Psoas muscle (tissue), 8 donors: ENCODE measurements around the gene MRPL36. TPM values are rescaled to one million over a fixed set of nuclear protein-coding genes. Genes with fewer than 3 reads are reported as not detected.
A peak's percentile ranks its signal among the peaks of the same experiment; 100 is the strongest.

Experiments used
- ATAC-seq, 4 donors: fragments of 200-7000 bp; cut with Tn5 transposase; one replicate each; pipeline ENCODE4 v1.9.1; 2020; ENCODE audit warnings: moderate library complexity in 3 of 4, mild to moderate bottlenecking in 2 of 4
- DNase-seq, 2 donors: peaks; one replicate each; pipeline ENCODE4 v3.0.0-alpha.2; 2020
- H3K27ac ChIP-seq: fragments of 200-600 bp; one replicate; pipeline ENCODE4 v1.8.0; 2022
- H3K27me3 ChIP-seq, 3 donors: fragments of 200-600 bp in 1 of 3; one replicate each; pipeline versions ENCODE4 v1.6.1 to v1.8.0; 2013 to 2022; ENCODE audit warnings: low read length in 2 of 3, mild to moderate bottlenecking in 2 of 3, moderate library complexity in 1 of 3; ENCODE audit not compliant: insufficient read depth in 3 of 3
- H3K36me3 ChIP-seq, 2 donors: fragments of 200-600 bp in 1 of 2; one replicate each; pipeline versions ENCODE4 v1.6.1 to v1.8.0; 2013 to 2022; ENCODE audit warnings: low read depth in 1 of 2, mild to moderate bottlenecking in 1 of 2, moderate library complexity in 1 of 2; ENCODE audit not compliant: insufficient read depth in 1 of 2
- H3K4me1 ChIP-seq: fragments of 200-600 bp; one replicate; pipeline ENCODE4 v1.8.0; 2022
- H3K4me3 ChIP-seq: fragments of 200-600 bp; one replicate; pipeline ENCODE4 v1.8.0; 2022; ENCODE audit warnings: mild to moderate bottlenecking
- H3K9me3 ChIP-seq: fragments of 200-600 bp; one replicate; pipeline ENCODE4 v1.8.0; 2022
- CTCF ChIP-seq: fragments of 200-600 bp; IDR thresholded peaks from one replicate; pipeline ENCODE4 v1.8.0; 2022; ENCODE audit warnings: antibody characterized with exemption
- WGBS, 3 donors: extraction: QIAGEN DNeasy Blood & Tissue Kit; methylation state at CpG; one replicate each; pipeline versions ENCODE4 v1.1.6 to v1.1.7; 2013; 5-methylcytosine and 5-hydroxymethylcytosine counted together
- intact Hi-C, 2 donors: fragments of 100-400 bp; cut with DNase I; formaldehyde crosslinking; loops; one replicate each; pipeline versions ENCODE4 v1.11.0 to v1.14.2; 2022
- polyA plus RNA-seq, 3 donors: library from polyadenylated mRNA; stranded (reverse); fragments of 200-250 nt; gene quantifications; one replicate each; pipeline ENCODE4 v1.2.3, GENCODE V29; 2013
- total RNA-seq, 4 donors: library from RNA; stranded (reverse); fragmentation: NEBNext Ultra II Directional in 2 of 4; extraction: Animal tissue kit (Norgen Biotek cat#: 25700) in 2 of 4; gene quantifications; one replicate each; pipeline versions ENCODE4 v1.2.1 to v1.2.4, GENCODE V29; 2021 to 2023
- donor health status: healthy with polysubstance abuse.
- donor health status: DM: no; HTN: no; CAD: no; lungs with moderate emphysema.
- donor health status: Bipolar disorder and iron deficiency.
- donor health status: healthy.
- donor health status: DM: yes; HTN: yes; CAD: no.
- donor health status: DM: no; HTN: no; CAD: no.
- donor health status: DM: no; HTN: no; CAD: no.
- donor health status: DM: yes; HTN: yes; CAD: no.

The MRPL36 gene
- total and polyA plus RNA-seq, 7 donors, result 61.6 to 216 (median 111) TPM

GRCh38 chr5:1794901-1795290 lies 4.7 kb downstream of the MRPL36 start:
- DNase-seq (no peak), ATAC-seq (no peak)
- no peak for TF ChIP-seq CTCF
- Histone ChIP-seq H3K27ac (no peak overlapping the region), H3K27me3 (no peaks in the 10 kb centered on the region), H3K4me3 (no peak overlapping the region), H3K9me3 (no peaks in the 10 kb centered on the region), H3K36me3 (peaks cover 6 to 19% of the 10 kb centered on the region in 2 donors), H3K4me1 (peaks cover 11% of the 10 kb centered on the region)
- WGBS, 3 donors, result 88 to 92% (median 88%) methylated on average over 16 to 17 of the region's 17 CpGs
- intact Hi-C loops, result loop anchor here in 1 of 2 donors (1.0 kb wide), 1 partner anchor 11 kb away; no protein-coding TSS in a partner anchor

GRCh38 chr5:1793966-1794900 lies 5.4 kb downstream of the MRPL36 start:
- intact Hi-C loops, result loop anchor here in 1 of 2 donors (1.0 kb wide), 1 partner anchor 12 kb away; no protein-coding TSS in a partner anchor
- Histone ChIP-seq H3K36me3 (peaks cover 6 to 19% of the 10 kb centered on the region in 2 donors), H3K4me1 (peaks cover 11% of the 10 kb centered on the region), H3K27me3 (no peaks in the 10 kb centered on the region), H3K27ac (peak overlapping the region; percentile 9), H3K9me3 (no peaks in the 10 kb centered on the region), H3K4me3 (peak overlapping the region; percentile 11)
- 53 to 63% (median 56%) methylated on average over 32 to 33 of the region's 33 CpGs for WGBS, 3 donors
- ATAC-seq (peak; percentile 42 to 60 (median 55)), DNase-seq (no peak)
- no peak for TF ChIP-seq CTCF

- Histone ChIP-seq H3K4me3 (no peak overlapping the region), H3K9me3 (no peaks in the 10 kb centered on the region), H3K27ac (no peak overlapping the region), H3K4me1 (peaks cover 4% of the 10 kb centered on the region), H3K36me3 (peaks cover 6 to 16% of the 10 kb centered on the region in 2 donors), H3K27me3 (no peaks in the 10 kb centered on the region)
- intact Hi-C loops, result no loop called here
- TF ChIP-seq CTCF, result no peak
- DNase-seq (no peak), ATAC-seq (no peak)
- 37 to 39% (median 39%) methylated on average over 10 of the region's 10 CpGs for WGBS, 3 donors
These were observed 6.3 kb downstream of the MRPL36 start for GRCh38 chr5:1793301-1793740.

- ATAC-seq (no peak), DNase-seq (no peak)
- Histone ChIP-seq H3K27ac (no peak overlapping the region), H3K36me3 (peaks cover 4 to 11% of the 10 kb centered on the region in 2 donors), H3K4me3 (no peak overlapping the region), H3K9me3 (no peaks in the 10 kb centered on the region), H3K27me3 (no peaks in the 10 kb centered on the region), H3K4me1 (peaks cover 4% of the 10 kb centered on the region)
- intact Hi-C loops, result no loop called here
- 22 to 34% (median 24%) methylated on average over 8 of the region's 8 CpGs for WGBS, 3 donors
- TF ChIP-seq CTCF, result no peak
These were observed 6.8 kb downstream of the MRPL36 start for GRCh38 chr5:1792842-1793266.
